Measurements from ENCODE around the gene PLEKHB1.

- TF ChIP-seq EZH2 (IDR thresholded peaks at IDR 0.05; ENCODE audit: borderline replicate concordance, low read length) = no peak
- no peak for TF ChIP-seq CTCF (IDR thresholded peaks at IDR 0.05; ENCODE audit: low read length)
These were observed 47.5 kb upstream of the PLEKHB1 start for GRCh38 chr11:73598719-73599379.
